HG02852 (cell line): ENCODE measurements around the gene ADCY10.
"Not testable (repeated sequence)": the region's sequence is repeated elsewhere in the genome, so short reads cannot be mapped to it uniquely, and the experiment has no call there.

Source experiments
- ATAC-seq: cut with Tn5 transposase; IDR thresholded peaks from one replicate; pipeline ENCODE4 v1.9.1; 2021; ENCODE audit warnings: mild to moderate bottlenecking, moderate library complexity; ENCODE audit not compliant: unreplicated experiment

ADCY10 gene

DNA sequence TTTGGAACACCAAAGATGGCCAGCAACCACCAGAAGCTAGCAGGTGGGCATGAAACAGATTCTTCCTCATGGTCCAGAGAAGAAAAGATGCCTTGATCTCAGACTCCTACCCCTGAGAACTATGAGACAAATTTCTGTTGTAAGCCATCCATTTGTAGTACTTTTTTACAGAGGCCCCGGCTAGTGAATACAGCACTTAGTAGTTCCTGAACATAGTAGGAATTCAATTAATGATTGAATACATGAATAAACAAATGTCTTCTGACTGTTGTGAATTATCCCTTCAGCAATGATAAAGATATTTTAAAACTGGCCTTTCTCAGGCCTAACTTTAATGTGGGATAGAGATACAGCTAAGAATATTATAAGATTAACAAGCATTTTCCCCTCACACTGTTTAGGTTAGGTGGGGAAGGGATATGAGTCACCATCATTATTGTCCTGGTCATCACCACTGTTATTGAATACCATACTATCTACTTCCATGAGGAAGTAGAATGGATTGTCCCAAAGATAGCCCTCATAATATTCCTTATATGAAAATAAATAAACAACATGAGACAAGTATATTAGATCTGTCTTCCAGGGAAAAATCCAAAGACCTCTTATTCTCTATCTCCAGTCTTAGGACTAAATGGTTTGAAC lies 51.4 kb downstream of the ADCY10 start:
- ATAC-seq = no peak

DNA sequence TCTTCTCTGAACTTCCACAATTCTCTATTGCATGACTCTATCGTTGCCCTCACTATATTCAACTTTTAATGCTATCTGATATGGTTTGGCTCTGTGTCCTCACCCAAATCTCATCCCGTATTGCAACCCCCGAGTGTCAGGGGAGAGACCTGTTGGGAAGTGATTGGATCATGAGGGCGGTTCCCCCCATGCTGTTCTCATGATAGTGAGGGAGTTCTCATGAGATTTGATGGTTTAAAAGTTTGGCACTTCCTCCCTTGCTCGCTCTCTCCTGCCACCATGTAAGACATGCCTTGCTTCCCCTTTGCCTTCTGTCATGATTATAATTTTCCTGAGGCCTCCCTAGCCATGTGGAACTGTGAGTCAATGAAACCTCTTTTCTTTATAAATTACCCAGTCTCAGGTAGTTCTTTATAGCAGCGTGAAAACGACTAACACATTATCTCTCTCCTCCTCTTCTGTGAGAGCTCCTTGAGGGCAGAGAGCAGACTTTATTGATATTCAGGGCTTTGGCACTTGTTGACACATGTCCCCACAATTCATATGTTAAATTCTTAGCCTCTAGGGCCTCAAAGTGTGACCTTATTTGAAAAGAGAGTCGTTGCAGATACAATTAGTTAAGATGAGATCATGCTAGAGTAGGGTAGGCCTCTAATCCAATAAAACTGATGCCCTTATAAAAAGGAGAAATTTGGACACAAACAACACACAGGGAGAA lies 52.1 kb downstream of the ADCY10 start:
- no peak for ATAC-seq

DNA sequence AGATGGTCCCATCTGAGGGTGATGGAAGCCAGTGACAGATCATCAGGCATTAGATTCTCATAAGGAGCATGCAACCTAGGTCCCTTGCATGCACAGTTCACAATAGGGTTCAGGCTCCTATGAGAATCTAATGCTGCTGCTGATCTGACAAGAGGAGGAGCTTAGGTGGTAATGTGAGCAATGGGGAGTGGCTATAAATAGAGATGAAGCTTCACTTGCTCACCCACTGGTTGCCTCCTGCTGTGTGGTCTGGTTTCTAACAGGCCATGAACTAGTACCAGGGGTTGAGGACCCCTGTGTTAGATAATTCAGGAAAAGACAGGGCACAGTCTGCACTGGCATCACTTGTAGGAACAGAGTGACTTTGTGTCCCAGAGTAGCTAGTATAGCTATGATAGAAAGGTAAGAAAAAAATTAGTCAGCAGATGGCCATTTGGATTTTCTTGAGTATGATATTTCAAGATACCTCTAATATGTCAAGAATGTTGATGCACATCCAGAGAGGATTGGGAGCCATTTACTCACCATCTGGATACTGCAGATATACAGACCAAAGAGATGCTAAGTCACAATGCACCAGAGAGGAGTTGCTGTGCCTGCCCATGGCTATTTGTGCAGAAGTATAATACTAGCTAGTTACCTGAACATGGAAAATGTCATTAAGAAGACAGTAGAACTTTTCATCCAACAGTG lies 53.6 kb downstream of the ADCY10 start:
- ATAC-seq = no peak

DNA sequence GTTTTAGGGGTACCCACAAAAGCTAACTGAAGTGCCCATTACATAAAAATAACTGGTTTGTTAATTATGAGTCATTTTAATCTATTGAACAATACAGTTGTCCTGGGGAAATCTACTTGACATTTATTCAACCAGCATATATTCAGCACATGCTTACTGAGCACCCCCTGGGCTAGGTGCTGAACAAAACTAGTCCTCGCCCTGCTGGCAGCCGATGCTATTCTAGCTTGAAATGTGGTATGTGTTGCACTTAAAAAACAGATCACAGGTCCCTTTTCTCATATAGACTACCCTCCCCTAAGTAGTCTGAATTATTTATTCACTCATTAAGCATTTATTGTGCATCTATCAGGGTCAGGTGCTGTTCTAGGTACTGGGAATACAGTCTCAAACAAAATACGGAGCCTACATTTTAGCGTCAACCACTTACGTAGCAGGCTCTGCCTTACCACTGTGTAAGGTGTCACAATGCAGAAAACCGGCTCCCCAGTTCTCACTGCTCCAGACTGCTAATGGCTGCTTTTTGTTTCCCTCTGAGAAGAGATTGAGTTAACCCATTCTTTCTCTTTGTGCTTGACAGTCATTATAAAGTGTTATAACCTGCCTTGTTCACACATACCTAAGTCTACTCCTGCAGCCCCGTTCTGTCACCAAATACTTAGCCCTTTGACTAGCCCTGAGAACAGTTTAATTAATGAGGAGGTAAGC lies 57.1 kb downstream of the ADCY10 start:
- no peak for ATAC-seq

DNA sequence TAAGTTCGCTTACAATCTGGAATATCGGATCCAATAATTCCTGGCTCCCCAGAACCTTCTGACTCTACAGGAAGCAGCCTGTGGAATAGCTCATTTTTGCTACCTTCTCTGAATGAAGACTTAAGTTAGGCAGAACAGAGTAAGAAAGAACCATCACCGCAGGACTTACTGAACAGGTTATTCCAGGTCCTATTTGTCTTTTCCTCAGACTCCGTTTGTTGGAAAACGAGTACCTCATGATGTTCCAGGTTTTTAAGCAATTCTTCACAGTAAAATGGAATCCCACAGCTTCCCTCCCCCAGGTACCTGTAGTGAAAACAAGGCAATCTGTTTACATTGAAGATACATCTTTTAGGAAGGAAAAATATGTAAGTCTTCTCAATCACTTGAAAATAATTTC lies 59.8 kb downstream of the ADCY10 start:
- ATAC-seq = no peak

DNA sequence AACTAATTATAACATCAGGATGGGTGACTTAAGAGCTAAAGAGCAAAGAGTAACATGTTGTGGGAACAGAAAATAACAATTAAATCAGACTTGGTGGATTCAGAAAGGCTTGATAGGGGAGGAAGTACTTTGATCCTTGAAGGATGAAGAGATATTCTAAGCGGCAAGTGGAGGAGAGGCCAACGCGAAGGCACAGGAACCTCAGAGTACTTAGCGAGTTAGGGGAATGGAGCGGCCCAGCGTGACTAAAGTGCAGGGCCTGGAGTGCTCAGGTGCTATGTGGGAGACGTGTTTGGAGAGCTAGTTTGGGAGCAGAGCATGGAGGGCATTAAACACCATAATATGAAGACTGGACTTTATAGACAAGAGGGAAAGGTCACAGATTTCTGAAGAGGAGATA lies 64.3 kb downstream of the ADCY10 start:
- ATAC-seq = no peak

DNA sequence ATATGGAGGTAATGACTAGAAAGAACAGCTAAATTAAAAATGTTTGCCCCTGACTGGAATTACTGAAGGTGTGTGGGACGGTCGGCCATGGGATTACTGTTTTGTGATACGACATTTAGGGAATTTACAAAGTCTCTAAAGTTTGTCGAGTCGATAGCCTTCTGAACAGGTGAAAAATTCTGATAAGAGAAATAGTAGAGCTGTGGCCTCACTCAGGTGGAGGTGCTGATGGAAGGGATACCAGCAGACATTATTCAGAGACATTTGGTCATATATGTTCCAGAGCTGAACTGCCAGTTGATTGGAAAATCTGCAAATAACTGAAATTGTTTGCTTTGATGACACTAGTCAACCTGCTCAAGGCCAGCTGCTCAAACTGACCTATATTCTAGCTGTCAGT lies 71.1 kb downstream of the ADCY10 start:
- no peak for ATAC-seq

DNA sequence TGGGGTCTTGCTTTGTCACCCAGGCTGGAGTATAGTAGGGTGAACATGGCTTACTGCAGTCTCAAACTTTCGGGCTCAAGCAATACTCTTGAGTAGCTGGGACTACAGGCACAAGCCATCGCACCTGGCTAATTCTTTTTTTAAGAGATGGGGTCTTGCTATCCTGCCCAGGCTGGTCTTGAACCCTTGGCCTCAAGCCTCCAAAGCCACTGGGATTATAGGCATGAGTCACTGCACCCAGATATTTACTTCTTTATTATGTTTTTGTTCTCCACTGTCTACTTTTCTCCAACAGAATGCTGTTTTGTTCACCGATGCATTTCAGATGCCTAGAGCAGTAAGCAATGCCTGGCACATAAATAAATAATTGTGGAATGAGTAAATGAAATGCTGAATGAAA lies 72.4 kb downstream of the ADCY10 start:
- ATAC-seq = no peak

DNA sequence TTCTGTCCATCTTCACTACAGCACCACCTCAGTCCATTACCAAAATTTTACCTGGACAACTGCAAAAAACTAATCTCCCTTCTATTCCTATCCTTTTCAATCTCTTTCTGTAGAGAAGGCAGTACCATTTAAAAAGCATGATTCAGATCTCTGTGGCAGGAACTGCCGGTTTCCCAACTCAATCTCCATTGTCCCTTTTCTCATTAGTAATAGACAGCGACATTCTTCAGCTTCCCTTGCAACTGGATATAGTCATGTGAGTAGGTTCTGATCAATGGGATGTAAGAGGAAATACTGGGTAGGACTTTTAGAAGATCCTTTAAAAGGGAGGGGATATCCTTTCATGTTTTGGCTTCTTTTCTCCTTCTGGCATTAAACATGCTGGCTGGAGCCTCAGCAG lies 74.9 kb downstream of the ADCY10 start:
- no peak for ATAC-seq

DNA sequence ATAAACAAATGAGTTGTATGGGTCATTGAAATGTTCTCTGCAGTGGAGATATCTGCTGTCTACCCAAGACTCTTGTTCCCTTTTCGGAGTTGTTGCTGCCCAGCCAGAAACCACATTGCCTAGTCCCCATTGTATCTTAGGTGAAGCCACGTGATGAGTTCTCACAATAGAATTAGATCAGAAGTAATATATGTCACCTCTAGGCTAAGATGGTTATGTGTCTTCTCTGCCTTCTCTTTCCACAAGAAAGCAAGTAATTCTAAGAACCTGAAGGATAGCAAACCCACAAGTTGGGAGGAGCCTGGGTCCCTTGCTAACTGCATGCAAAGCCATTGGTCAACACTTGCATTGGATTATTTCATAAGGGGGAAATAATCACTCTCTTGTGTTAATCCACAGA lies 76.6 kb downstream of the ADCY10 start:
- ATAC-seq = no peak

DNA sequence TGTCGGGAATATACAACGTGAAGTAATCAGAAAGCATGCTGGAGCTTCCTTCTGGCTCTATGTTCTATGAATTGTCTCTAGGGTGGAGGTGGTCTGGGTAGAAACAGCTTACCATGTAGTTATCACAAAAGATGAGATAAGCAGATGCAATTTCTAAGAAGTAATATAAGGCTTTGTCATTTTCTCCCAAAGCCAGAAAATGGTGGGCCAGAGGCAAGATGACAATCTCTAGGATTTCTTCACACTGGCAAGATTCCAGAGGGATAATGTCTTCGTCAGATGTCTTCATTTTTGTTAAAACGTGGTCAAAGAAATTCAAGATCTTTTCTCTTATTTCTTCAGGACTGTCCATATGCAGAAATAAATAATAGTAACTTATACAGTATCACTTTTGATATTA lies 77.7 kb downstream of the ADCY10 start:
- ATAC-seq = no peak

DNA sequence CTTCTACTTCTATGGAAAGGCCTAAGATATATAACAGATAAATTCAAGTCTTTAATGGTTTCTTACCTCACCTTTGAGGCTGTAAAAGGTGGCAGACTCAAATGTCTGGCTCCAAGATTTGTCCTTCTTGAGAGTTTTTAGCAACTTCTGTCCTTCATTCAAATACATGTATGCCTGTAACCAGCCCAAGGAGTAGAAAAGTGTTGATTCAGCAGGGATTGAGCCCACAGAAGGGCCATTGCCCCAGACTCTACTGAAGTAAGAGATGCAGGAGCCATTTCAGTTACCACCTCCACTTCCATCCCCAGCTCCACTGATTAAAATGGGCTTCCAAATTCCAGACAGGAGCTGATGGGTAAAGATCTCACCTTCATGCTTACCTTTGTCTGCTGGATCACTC lies 80.0 kb downstream of the ADCY10 start:
- ATAC-seq = no peak

DNA sequence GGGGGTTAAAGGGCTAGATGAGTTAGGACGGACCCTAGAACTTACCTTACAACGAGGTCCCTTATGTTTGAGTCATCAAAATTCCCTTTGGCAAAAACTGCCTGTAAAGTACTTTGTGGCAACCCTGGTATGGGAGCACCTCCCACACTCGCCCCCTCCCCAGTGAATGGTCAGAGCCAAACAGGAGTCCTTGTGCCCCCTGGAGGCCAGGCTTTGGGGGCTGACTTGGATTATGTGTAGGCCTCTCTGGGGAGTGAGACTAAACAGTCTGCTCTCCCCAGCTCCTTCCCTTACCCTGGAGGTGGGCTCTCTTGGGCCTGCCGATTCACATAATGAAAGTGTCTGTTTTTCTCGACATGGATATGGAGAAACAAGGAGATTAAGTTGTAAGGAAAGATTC lies 81.2 kb downstream of the ADCY10 start:
- no peak for ATAC-seq

DNA sequence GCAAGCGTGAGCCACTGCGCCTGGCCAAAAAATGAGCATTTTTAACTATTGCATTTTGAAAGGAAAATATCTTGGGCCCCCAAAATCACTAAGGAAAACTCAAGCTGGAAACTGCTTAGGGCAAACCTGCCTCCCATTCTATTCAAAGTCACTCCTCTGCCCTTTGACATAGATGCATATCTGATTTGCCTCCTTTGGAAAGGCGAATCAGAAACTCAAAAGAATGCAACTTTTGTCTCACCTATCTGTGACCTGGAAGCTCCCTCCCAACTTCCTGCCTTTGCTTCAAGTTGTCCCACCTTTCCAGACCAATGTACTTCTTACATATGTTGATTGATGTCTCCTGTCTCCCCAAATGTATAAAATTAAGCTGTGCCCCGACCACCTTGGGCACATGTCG lies 83.3 kb downstream of the ADCY10 start:
- not testable (repeated sequence) for ATAC-seq

DNA sequence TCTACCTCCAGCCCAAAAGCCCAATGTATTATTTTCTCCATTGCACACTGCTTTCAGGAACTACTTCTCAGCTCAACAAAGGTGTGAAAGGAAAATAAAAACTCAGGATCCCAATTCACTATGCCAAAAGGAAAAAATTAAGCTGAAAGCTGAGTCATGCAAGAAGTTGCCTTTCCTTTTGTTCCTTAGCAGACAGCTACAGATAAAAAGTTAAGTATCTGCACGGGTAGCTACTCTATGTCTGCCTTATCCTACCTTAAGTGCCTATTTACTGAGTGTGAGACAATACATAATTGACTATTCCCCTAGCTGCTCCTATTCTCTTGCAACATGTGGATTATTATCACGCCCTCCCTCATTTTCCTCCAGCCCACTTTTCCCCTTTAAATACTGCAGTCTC lies 84.1 kb downstream of the ADCY10 start:
- no peak for ATAC-seq

DNA sequence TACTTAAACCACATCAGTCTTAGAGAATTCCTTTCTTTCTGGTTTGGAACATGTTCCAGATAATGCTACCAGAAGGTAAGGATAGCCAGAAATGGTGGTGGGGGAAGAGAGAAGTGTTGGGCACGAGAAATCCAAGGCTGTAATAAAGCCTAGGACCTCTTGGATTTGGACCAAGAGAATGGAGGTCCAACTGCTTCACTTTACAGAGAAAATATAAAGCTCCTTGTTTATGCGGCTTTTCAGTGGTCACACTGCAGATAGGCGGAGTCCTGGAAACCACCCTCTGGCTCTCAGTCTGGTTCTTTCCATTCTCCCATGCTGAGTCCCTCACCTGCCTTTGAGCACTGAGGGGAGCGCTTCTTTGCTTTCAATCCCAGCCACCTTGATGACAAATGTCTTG lies 87.8 kb downstream of the ADCY10 start:
- no peak for ATAC-seq

DNA sequence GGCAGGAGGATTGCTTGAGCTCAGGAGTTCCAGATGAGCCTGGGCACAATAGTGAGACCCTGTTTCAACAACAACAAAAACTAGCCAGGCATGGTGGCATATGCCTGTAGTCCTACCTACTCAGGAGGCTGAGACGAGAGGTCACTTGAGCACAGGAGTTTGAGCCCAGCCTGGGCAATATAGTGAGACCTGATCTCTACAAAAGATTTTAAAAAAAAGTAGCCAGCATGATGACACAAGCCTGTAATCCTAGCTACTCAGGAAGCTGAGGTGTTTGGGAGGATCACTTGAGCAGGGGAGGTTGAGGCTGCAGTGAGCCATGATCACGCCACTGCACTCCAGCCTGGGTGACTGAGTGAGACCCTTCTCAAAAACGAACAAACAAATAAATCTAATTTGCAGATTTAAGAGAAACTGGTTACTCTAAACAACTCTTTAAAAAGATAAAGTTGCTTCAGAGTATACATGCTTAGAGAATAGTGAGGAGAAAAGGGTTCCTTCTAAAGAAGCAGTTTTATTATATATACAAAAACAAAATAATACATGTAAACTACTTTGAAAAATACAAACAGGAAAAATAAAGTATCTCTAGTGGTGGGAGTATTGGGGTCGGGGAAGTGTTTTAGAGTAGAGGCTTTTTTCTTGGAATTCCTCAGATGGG lies 88.4 kb downstream of the ADCY10 start:
- no peak for ATAC-seq

DNA sequence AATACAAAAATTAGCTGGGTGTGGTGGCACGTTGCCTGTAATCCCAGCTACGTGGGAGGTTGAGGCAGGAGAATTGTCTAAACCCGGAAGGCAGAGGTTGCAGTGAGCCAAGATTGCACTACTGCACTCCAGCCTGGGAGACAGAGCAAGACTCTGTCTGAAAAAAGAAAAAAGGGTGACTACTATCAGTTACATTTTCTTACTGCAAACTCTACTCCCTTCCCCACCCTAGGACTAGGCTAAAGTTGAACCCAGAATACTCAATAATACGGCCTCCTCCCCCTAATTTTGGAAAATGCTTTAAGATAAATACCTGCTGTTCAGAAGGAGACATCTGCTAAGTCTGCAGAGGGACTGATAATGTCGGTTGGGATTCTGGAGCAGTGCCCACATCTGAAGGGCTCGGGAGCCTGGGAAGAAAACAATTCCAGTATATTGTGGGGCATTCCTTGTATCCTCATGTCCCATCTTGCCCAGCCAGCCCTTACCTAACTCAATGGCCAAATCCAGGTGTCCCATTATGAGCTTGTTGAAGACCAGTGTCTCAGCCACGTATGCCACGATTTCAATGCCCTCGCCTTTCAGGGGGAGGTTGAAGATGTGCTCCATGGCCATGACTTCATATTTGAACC lies 89.7 kb downstream of the ADCY10 start:
- ATAC-seq = no peak

DNA sequence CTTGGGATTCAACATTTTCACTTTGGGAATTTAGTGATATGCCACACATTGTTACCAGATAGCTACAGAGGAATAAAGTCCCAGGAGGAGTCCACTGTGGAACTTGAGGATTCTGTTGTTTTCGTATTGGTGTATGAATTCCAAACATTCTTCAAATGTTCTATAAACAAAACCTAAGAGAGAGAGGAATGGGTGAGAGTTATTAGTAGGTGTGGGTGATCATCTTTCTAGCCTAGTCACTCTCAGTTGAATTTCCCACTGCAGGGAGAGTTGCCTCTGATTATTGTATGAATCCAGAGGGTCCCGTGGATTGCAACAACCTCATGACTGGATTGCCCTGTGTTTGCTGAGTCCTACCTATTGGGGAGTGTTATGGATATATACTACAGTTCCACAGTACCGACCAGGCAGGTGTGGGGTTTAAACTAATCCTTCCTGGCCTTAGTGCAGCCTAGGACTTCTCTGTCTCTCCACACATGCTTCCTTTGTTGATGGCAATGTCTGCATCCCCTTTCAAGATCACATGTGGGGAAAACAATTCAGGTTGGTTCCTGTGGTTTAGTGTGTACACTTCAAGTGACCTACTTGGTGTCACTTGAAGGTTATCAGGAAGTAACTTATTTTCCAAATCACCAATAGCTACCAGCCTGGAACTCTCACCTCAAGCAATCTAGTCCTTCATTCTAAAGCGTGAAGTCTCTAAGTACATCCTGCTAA lies 91.8 kb downstream of the ADCY10 start:
- ATAC-seq = no peak

DNA sequence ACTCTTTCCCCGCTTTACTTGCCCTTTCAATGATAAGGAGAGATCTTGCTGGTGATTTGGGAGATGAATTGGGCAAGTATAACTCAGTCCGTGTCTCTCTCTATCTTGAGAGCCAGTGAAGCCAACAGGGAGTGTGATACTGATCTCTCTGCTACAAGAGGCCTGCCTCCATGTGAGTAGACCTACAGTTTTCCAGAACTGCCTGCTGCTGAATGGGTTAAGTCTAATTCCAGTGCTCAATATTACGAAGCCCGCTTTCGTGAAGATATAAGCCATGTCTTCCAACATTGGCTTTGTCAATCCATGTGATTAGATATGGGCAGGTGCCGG lies 92.6 kb downstream of the ADCY10 start:
- ATAC-seq = no peak
